Adrenal gland (tissue), 12 donors: ENCODE measurements around the gene RUNX1. TPM values are rescaled to one million over a fixed set of nuclear protein-coding genes. Genes with fewer than 3 reads are reported as not detected.

Experiments
- DNase-seq, 7 donors: peaks; one replicate each; pipeline ENCODE4 v3.0.0-alpha.2; 2019 to 2020
- H3K27ac ChIP-seq, 5 donors: fragments of 200-600 bp; sonication (generic) in 4 of 5; 1 replicate in 3 of 5; 2 replicates in 2 of 5; pipeline versions ENCODE4 v1.5.1 to v1.8.0; 2016 to 2020; ENCODE audit warnings: mild to moderate bottlenecking in 1 of 5
- H3K27me3 ChIP-seq: fragments of 200-600 bp; 2 replicates; pipeline ENCODE4 v1.8.0; 2021
- H3K36me3 ChIP-seq, 2 donors: fragments of 200-600 bp; replicated peaks in 1 of 2; 1 replicate in 1 of 2; 2 replicates in 1 of 2; pipeline versions ENCODE4 v1.5.1 to v1.8.0; 2018 to 2022
- H3K4me1 ChIP-seq, 2 donors: fragments of 200-600 bp; replicated peaks in 1 of 2; 1 replicate in 1 of 2; 2 replicates in 1 of 2; pipeline versions ENCODE4 v1.5.1 to v1.8.0; 2018 to 2021
- H3K4me3 ChIP-seq, 4 donors: fragments of 200-600 bp; sonication (generic) in 3 of 4; one replicate each; pipeline ENCODE4 v1.5.1; 2016 to 2018
- H3K9me3 ChIP-seq, 3 donors: fragments of 200-600 bp; sonication (generic) in 1 of 3; replicated peaks in 1 of 3; 1 replicate in 2 of 3; 2 replicates in 1 of 3; pipeline versions ENCODE4 v1.5.1 to v1.8.0; 2016 to 2021
- POLR2A ChIP-seq, 2 donors: fragments of 450-650 bp; IDR thresholded peaks; one replicate each; pipeline ENCODE4 v1.6.1; 2017; ENCODE audit warnings: antibody characterized with exemption in 2 of 2, mild to moderate bottlenecking in 2 of 2, moderate library complexity in 1 of 2
- WGBS, 4 donors: extraction: QIAGEN DNeasy Blood & Tissue Kit in 2 of 4; methylation state at CpG; one replicate each; pipeline versions ENCODE4 v1.1.5 to v1.1.7; 2013 to 2017; 5-methylcytosine and 5-hydroxymethylcytosine counted together
- intact Hi-C, 2 donors: fragments of 100-400 bp; cut with DNase I; formaldehyde crosslinking; loops; one replicate each; pipeline versions ENCODE4 v1.14.1 to v1.15.0; 2022 to 2023
- polyA plus RNA-seq, 3 donors: library from polyadenylated mRNA; stranded (reverse); fragments of 200-250 nt in 2 of 3; fragments of 350-450 nt in 1 of 3; fragmentation: Illumina TruSeq in 1 of 3; extraction: RNeasy Lipid Tissue Mini Kit (QIAGEN cat#74804) in 1 of 3; gene quantifications; one replicate each; pipeline ENCODE4 v1.2.3, GENCODE V29; 2013 to 2014
- total RNA-seq, 9 donors: library from RNA; depleted of rRNA in 4 of 9; stranded (reverse); fragments of >200 nt in 4 of 9; fragments of 120-200 nt in 1 of 9; fragmentation: NEBNext Ultra II Directional in 1 of 9; extraction: Animal tissue kit (Norgen Biotek cat#: 25700) in 1 of 9; gene quantifications; one replicate each; pipeline versions ENCODE4 v1.1.0 to v1.2.4, GENCODE V29; 2013 to 2023
- TF ChIP-seq, protein P1 (sequence below), 6 experiments: fragments of 450-650 bp in 4 of 6; fragments of 200-600 bp in 2 of 6; sonication (generic) in 1 of 6; IDR thresholded peaks; 1 replicate in 5 of 6; 2 replicates in 1 of 6; pipeline versions ENCODE4 v1.5.1 to v1.8.0; 2016 to 2021; ENCODE audit warnings: antibody characterized with exemption in 6 of 6, mild to moderate bottlenecking in 2 of 6, moderate library complexity in 1 of 6
- donor health status: healthy with polysubstance abuse.
- donor health status: Bipolar disorder and iron deficiency.
- donor health status: DM: yes; HTN: yes; CAD: no.
- donor health status: DM: no; HTN: no; CAD: no.
- donor health status: DM: no; HTN: no; CAD: no.
- donor health status: DM: yes; HTN: yes; CAD: no.

The RUNX1 gene
- total and polyA plus RNA-seq, 12 donors, result 0.83 to 27.2 (median 8.2) TPM

DNA sequence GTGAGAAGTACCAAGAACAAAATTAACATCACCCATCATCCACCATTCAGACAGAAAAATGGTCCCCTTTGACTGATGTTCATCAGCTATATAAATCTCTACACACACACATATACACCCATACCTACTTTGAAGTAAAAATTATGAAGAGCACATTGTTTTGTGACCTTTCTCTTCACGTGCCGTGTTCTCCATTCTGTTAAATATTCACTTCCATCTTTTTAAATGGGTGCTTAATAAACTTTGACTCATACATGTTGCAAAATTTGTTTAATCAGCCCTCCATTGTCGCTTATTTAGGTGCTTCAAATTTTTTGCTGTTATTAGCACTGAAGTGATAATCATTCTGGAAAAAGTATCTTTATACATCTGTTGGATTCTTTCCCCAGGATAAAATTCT, 300.2 kb downstream of the RUNX1 start:
- intact Hi-C loops, result loop anchor here (5.0 to 10.0 kb wide), 5 partner anchors 136 to 1093 kb away; partner anchors contain the start of gene RUNX1 (in 1 of the 2)

DNA sequence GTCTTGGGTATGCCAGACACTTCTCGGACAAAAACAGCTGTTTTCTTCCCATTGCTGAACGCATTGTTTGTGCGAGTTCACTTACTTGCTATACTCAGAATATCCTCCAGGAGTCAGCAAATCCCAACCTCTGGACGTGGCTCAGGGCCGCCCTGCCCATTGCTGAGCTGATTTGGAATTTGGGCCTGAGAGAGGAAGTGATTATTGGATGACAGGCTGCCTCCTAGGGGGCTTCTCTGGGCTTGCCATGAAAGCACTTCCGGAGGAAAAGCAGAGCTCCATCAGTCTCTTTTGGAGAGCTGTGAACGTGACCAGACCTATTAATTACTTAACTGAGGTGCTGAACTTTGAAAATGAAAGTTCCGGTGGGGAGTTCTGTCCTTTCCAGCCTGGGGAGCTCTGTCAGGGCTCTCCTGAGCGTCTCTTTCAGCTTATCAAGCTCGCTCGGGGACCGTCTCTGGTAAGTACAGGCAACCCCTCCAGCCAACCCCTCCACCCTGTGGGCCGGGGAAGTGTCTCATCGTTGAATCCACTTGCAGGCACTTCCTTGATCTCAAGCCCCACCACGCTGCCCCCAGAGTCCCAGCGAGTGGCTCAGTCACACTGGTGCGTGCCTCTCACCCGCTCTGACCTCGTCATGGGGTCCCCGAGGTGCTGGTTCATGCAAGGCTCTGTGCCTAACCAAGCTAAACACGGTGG, 303.4 kb downstream of the RUNX1 start:
- WGBS, 4 donors, result 0 to 53% (median 43%) methylated on average over 5 to 21 of the region's 21 CpGs
- no peaks in the 10 kb centered on the region for H3K36me3 ChIP-seq
- peak; percentile 56 to 83 (median 71) for DNase-seq
- H3K9me3 ChIP-seq, result no peaks in the 10 kb centered on the region
- intact Hi-C loops, result loop anchor here (5.0 to 10.0 kb wide), 5 partner anchors 139 to 1097 kb away; partner anchors contain the start of gene RUNX1 (in 1 of the 2)
- H3K27me3 ChIP-seq, result no peaks in the 10 kb centered on the region
- peaks cover 5 to 8% of the 10 kb centered on the region in 2 donors for H3K4me1 ChIP-seq
- H3K4me3 ChIP-seq, result peak overlapping the region in 1 of 4 donors; percentile 2
- no peak overlapping the region for H3K27ac ChIP-seq
- TF ChIP-seq, protein P1, sequence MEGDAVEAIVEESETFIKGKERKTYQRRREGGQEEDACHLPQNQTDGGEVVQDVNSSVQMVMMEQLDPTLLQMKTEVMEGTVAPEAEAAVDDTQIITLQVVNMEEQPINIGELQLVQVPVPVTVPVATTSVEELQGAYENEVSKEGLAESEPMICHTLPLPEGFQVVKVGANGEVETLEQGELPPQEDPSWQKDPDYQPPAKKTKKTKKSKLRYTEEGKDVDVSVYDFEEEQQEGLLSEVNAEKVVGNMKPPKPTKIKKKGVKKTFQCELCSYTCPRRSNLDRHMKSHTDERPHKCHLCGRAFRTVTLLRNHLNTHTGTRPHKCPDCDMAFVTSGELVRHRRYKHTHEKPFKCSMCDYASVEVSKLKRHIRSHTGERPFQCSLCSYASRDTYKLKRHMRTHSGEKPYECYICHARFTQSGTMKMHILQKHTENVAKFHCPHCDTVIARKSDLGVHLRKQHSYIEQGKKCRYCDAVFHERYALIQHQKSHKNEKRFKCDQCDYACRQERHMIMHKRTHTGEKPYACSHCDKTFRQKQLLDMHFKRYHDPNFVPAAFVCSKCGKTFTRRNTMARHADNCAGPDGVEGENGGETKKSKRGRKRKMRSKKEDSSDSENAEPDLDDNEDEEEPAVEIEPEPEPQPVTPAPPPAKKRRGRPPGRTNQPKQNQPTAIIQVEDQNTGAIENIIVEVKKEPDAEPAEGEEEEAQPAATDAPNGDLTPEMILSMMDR (IDR thresholded peaks at IDR 0.05), result peak; percentile 79 to 92 (median 89)
- TF ChIP-seq POLR2A (IDR thresholded peaks at IDR 0.05), result no peak

More for the DNA sequence above, 300.2 kb downstream of the RUNX1 start:
- Histone ChIP-seq H3K4me1 (peaks cover 5 to 8% of the 10 kb centered on the region in 2 donors), H3K27me3 (no peaks in the 10 kb centered on the region), H3K9me3 (no peaks in the 10 kb centered on the region), H3K36me3 (no peaks in the 10 kb centered on the region), H3K4me3 (no peak overlapping the region), H3K27ac (no peak overlapping the region)
- WGBS, 4 donors, result 72 to 90% (median 79%) methylated on average over 3 of the region's 3 CpGs
- no peak for DNase-seq
- TF ChIP-seq, protein P1 (IDR thresholded peaks at IDR 0.05), result no peak
- TF ChIP-seq POLR2A (IDR thresholded peaks at IDR 0.05), result no peak

DNA sequence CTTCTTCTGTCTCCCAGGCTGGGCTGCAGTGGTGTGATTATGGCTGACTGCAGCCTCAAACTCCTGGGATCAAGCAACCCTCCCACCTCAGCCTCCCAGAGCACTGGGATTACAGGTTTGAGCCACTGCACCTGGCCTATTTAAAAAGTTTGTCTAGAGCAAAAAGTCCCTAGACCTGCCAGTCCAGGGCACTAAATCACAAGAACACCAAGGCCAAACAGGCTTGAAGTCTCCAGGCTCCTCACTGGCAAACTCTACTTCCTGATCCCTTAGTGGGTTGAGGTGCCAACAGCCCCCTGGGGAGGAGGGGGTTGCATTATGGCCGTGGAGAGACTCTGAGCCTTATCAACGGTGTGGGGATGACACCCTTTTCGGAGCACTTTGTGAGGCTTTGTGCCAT, 304.3 kb downstream of the RUNX1 start:
- peak in 1 of 7 donors; percentile 19 for DNase-seq
- Histone ChIP-seq H3K27ac (no peak overlapping the region), H3K4me3 (peak overlapping the region in 1 of 4 donors; percentile 2), H3K27me3 (no peaks in the 10 kb centered on the region), H3K4me1 (peaks cover 5 to 8% of the 10 kb centered on the region in 2 donors), H3K9me3 (no peaks in the 10 kb centered on the region), H3K36me3 (no peaks in the 10 kb centered on the region)
- intact Hi-C loops, result loop anchor here (5.0 to 10.0 kb wide), 6 partner anchors 140 to 1282 kb away; partner anchors contain the start of gene RUNX1 (in 1 of the 2)
- no peak for TF ChIP-seq POLR2A (IDR thresholded peaks at IDR 0.05)
- TF ChIP-seq, protein P1 (IDR thresholded peaks at IDR 0.05), result no peak
- WGBS, 4 donors, result 12 to 27% (median 19%) methylated on average over 3 of the region's 3 CpGs

DNA sequence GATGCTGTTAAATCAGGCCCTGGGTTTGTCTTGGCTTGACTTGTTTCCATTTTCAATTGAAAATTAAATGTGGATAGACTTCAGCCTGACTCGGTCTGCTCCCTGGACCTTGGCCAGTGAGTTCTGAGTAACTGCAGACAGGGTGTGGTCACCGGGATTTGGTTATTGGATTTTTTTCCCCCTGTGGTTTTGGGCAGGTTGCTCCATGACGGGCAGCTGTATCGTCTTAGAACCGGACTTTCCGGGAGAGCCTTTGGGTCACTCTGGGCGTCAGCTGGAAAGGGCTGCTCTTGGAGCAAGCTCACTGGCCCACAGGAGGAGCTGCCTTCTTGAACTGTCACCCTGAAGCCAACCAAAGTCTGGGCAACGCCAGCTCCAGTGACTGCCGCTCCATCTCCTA, 305.3 kb downstream of the RUNX1 start:
- Histone ChIP-seq H3K4me1 (peaks cover 5 to 8% of the 10 kb centered on the region in 2 donors), H3K9me3 (no peaks in the 10 kb centered on the region), H3K27ac (no peak overlapping the region), H3K4me3 (no peak overlapping the region), H3K27me3 (no peaks in the 10 kb centered on the region), H3K36me3 (no peaks in the 10 kb centered on the region)
- no peak for TF ChIP-seq POLR2A (IDR thresholded peaks at IDR 0.05)
- TF ChIP-seq, protein P1 (IDR thresholded peaks at IDR 0.05), result no peak
- intact Hi-C loops, result loop anchor here (5.0 to 10.0 kb wide), 3 partner anchors 141 to 1283 kb away; partner anchors contain the start of gene RUNX1 (in 1 of the 2)
- no peak for DNase-seq
- 50 to 67% (median 60%) methylated on average over 6 to 9 of the region's 9 CpGs for WGBS, 4 donors
